ENCODE measurements around the gene LUZP1.

Gene LUZP1

GRCh38 chr1:23080885-23081284 is 87.8 kb downstream of the LUZP1 start:
- DNase-seq, result no peak

- DNase-seq, result no peak
These were observed 89.6 kb downstream of the LUZP1 start for GRCh38 chr1:23079025-23079424.

- DNase-seq, result no peak
These were observed 94.6 kb downstream of the LUZP1 start for GRCh38 chr1:23074012-23074411.

GRCh38 chr1:23069675-23070074 is 99.0 kb downstream of the LUZP1 start:
- no peak for DNase-seq

- DNase-seq, result no peak
These were observed 99.5 kb downstream of the LUZP1 start for GRCh38 chr1:23069149-23069548.

GRCh38 chr1:23066075-23066474 is 102.6 kb downstream of the LUZP1 start:
- no peak for DNase-seq

GRCh38 chr1:23065385-23065784 is 103.3 kb downstream of the LUZP1 start:
- DNase-seq, result no peak

GRCh38 chr1:23062271-23062670 is 106.4 kb downstream of the LUZP1 start:
- no peak for DNase-seq

- DNase-seq, result no peak
These were observed 111.4 kb downstream of the LUZP1 start for GRCh38 chr1:23057301-23057700.

- DNase-seq, result no peak
These were observed 117.3 kb downstream of the LUZP1 start for GRCh38 chr1:23051290-23051909.

GRCh38 chr1:23050201-23050600 is 118.5 kb downstream of the LUZP1 start:
- no peak for DNase-seq

- no peak for DNase-seq
These were observed 124.6 kb downstream of the LUZP1 start for GRCh38 chr1:23044035-23044434.

- DNase-seq, result no peak
These were observed 128.1 kb downstream of the LUZP1 start for GRCh38 chr1:23040509-23040908.

- no peak for DNase-seq
These were observed 129.3 kb downstream of the LUZP1 start for GRCh38 chr1:23039308-23039826.

GRCh38 chr1:23037081-23037740 is 131.4 kb downstream of the LUZP1 start:
- DNase-seq, result no peak

- DNase-seq, result no peak
These were observed 132.7 kb downstream of the LUZP1 start for GRCh38 chr1:23035823-23036452.

All from NCI-H1105 treated with DMSO at 0.1 percent for 48 hours (cell line).